Right lobe of liver (tissue), 6 donors: ENCODE measurements around the gene TNS3. TPM values are rescaled to one million over a fixed set of nuclear protein-coding genes. Genes with fewer than 3 reads are reported as not detected.

ENCODE experiments used
- ATAC-seq, 4 donors: fragments of 200-7000 bp; cut with Tn5 transposase; one replicate each; pipeline ENCODE4 v1.9.1; 2020; ENCODE audit warnings: mild to moderate bottlenecking in 4 of 4, moderate library complexity in 4 of 4
- DNase-seq, 3 donors: peaks; one replicate each; pipeline ENCODE4 v3.0.0-alpha.2; 2020
- H3K27ac ChIP-seq, 3 donors: fragments of 200-600 bp; one replicate each; pipeline ENCODE4 v1.8.0; 2022
- H3K27me3 ChIP-seq, 2 donors: fragments of 200-600 bp; one replicate each; pipeline ENCODE4 v1.8.0; 2022
- H3K36me3 ChIP-seq, 4 donors: fragments of 200-600 bp; sonication (generic) in 1 of 4; one replicate each; pipeline versions ENCODE4 v1.5.1 to v1.8.0; 2017 to 2022; ENCODE audit warnings: control low read depth in 1 of 4
- H3K4me1 ChIP-seq, 4 donors: fragments of 200-600 bp; sonication (generic) in 1 of 4; one replicate each; pipeline versions ENCODE4 v1.5.1 to v1.8.0; 2017 to 2022; ENCODE audit warnings: control low read depth in 1 of 4
- H3K4me3 ChIP-seq, 3 donors: fragments of 200-600 bp; one replicate each; pipeline ENCODE4 v1.8.0; 2022
- H3K9me3 ChIP-seq, 4 donors: fragments of 200-600 bp; sonication (generic) in 1 of 4; one replicate each; pipeline versions ENCODE4 v1.5.1 to v1.8.0; 2017 to 2022; ENCODE audit warnings: control low read depth in 1 of 4
- POLR2A ChIP-seq: fragments of 450-650 bp; IDR thresholded peaks from one replicate; pipeline ENCODE4 v1.6.1; 2017; ENCODE audit warnings: antibody characterized with exemption, mild to moderate bottlenecking
- WGBS: methylation state at CpG from one replicate; pipeline ENCODE4 v1.1.6; 2018; ENCODE audit warnings: low coverage, low lambda C conversion rate; ENCODE audit not compliant: insufficient coverage; ENCODE audit errors: missing lambda C conversion rate; 5-methylcytosine and 5-hydroxymethylcytosine counted together
- intact Hi-C, 2 donors: fragments of 100-400 bp; cut with DNase I; formaldehyde crosslinking; loops; one replicate each; pipeline versions ENCODE4 v1.11.2 to v1.14.1; 2022
- total RNA-seq, 6 experiments: library from RNA; depleted of rRNA in 2 of 6; stranded (reverse); fragments of >200 nt in 2 of 6; fragmentation: NEBNext Ultra II Directional in 3 of 6; extraction: Animal tissue kit (Norgen Biotek cat#: 25700) in 3 of 6; gene quantifications; one replicate each; pipeline versions ENCODE4 v1.1.0 to v1.2.4, GENCODE V29; 2016 to 2023
- TF ChIP-seq, protein P1 (sequence below), 4 donors: fragments of 200-600 bp in 3 of 4; fragments of 450-650 bp in 1 of 4; IDR thresholded peaks; one replicate each; pipeline versions ENCODE4 v1.5.1 to v1.8.0; 2016 to 2022; ENCODE audit warnings: antibody characterized with exemption in 4 of 4, mild to moderate bottlenecking in 2 of 4
- donor health status: DM: no; HTN: yes; CAD: no.
- donor health status: DM: no; HTN: no; CAD: no.
- donor health status: DM: no; HTN: no; CAD: no.
- donor health status: DM: no; HTN: yes; CAD: no.
- donor health status: DM: no; HTN: yes; CAD: no.

Gene TNS3
- total RNA-seq, 6 experiments from 2014 or later = 51.2 to 95.0 (median 58.4) TPM

DNA sequence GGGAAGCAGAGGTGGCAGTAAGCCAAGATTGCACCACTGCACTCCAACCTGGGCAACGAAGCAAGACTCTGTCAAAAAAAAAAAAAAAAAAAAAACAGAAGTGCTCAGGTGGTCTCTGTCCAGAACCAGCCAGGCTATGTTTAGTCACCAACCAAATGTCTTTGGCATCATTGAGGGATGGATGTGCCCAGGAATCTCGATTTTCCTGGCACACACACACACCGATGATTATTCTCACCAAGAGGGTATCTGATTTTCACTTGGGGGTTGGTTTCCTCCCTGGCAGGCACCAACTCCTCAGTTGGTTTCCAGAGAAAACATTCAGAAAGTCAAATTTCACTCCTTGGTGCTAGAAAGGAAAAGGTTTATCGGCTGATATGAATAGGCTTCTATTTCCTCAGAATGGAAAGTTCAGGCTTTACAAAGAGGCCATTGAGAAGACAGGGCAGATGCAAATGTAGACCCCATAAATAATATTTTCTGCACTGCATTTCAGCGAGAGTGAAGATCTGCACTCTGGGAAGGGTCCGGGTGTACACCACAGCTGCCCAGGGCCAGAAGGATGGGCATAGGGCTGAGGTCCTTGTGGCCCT lies 154.8 kb downstream of the TNS3 start:
- no peaks in the 10 kb centered on the region for H3K27me3 ChIP-seq
- peaks cover 0 to 3% (median 2%) of the 10 kb centered on the region in 4 donors for H3K4me1 ChIP-seq
- no peak overlapping the region for H3K27ac ChIP-seq
- intact Hi-C loops = no loop called here
- TF ChIP-seq, protein P1, sequence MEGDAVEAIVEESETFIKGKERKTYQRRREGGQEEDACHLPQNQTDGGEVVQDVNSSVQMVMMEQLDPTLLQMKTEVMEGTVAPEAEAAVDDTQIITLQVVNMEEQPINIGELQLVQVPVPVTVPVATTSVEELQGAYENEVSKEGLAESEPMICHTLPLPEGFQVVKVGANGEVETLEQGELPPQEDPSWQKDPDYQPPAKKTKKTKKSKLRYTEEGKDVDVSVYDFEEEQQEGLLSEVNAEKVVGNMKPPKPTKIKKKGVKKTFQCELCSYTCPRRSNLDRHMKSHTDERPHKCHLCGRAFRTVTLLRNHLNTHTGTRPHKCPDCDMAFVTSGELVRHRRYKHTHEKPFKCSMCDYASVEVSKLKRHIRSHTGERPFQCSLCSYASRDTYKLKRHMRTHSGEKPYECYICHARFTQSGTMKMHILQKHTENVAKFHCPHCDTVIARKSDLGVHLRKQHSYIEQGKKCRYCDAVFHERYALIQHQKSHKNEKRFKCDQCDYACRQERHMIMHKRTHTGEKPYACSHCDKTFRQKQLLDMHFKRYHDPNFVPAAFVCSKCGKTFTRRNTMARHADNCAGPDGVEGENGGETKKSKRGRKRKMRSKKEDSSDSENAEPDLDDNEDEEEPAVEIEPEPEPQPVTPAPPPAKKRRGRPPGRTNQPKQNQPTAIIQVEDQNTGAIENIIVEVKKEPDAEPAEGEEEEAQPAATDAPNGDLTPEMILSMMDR (IDR thresholded peaks at IDR 0.05) = no peak
- no peak for TF ChIP-seq POLR2A
- no peaks in the 10 kb centered on the region for H3K9me3 ChIP-seq
- no peak overlapping the region for H3K4me3 ChIP-seq
- H3K36me3 ChIP-seq = peaks cover 0 to 40% (median 14%) of the 10 kb centered on the region in 4 donors
- WGBS = 62% methylated on average over 6 of the region's 6 CpGs
- DNase-seq = no peak
- peak in 1 of 4 donors; percentile 13 for ATAC-seq

- Histone ChIP-seq H3K4me1 (peaks cover 0 to 3% (median under 1%) of the 10 kb centered on the region in 4 donors), H3K27ac (no peak overlapping the region), H3K9me3 (no peaks in the 10 kb centered on the region), H3K36me3 (peaks cover 2 to 51% (median 18%) of the 10 kb centered on the region in 4 donors), H3K4me3 (no peak overlapping the region), H3K27me3 (no peaks in the 10 kb centered on the region)
- ATAC-seq (no peak), DNase-seq (no peak)
- TF ChIP-seq, protein P1 (IDR thresholded peaks at IDR 0.05) = no peak
- TF ChIP-seq POLR2A = no peak
- intact Hi-C loops = no loop called here
- 100% methylated on average over 1 of the region's 4 CpGs for WGBS
These were observed 157.4 kb downstream of the TNS3 start for GRCh38 chr7:47424523-47424922.

GRCh38 chr7:47423196-47423595 lies 158.7 kb downstream of the TNS3 start:
- no peak overlapping the region for H3K27ac ChIP-seq
- no peak for DNase-seq
- H3K4me3 ChIP-seq = no peak overlapping the region
- H3K27me3 ChIP-seq = no peaks in the 10 kb centered on the region
- peaks cover 4 to 47% (median 17%) of the 10 kb centered on the region in 4 donors for H3K36me3 ChIP-seq
- WGBS = 57% methylated on average over 3 of the region's 3 CpGs
- intact Hi-C loops = no loop called here
- TF ChIP-seq POLR2A = no peak
- TF ChIP-seq, protein P1 (IDR thresholded peaks at IDR 0.05) = no peak
- H3K9me3 ChIP-seq = no peaks in the 10 kb centered on the region
- peak in 1 of 4 donors; percentile 9 for ATAC-seq
- H3K4me1 ChIP-seq = no peaks in the 10 kb centered on the region

DNA sequence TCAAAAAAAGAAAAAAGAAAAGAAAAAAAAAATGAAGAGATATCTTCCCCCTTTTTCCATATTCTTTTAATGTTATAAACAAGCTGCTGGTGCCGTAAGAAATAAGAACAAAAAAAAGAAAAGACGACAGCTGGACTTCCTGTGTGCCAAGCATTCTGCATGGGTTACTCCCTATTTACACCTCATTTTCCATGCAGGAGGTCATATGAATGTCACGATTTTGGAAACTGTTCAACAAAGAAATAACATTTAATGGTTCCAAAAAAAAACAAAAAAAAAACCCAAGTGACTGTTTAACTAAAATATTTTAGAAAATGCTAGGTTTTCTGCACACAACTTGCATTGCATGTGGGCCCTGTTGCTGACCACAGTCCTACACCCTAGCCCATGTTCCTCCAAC lies 159.3 kb downstream of the TNS3 start:
- 46% methylated on average over 3 of the region's 3 CpGs for WGBS
- no peaks in the 10 kb centered on the region for H3K9me3 ChIP-seq
- DNase-seq (no peak), ATAC-seq (no peak)
- no peak overlapping the region for H3K27ac ChIP-seq
- no peak overlapping the region for H3K4me3 ChIP-seq
- no peaks in the 10 kb centered on the region for H3K4me1 ChIP-seq
- intact Hi-C loops = no loop called here
- H3K36me3 ChIP-seq = peaks cover 4 to 41% (median 14%) of the 10 kb centered on the region in 4 donors
- no peaks in the 10 kb centered on the region for H3K27me3 ChIP-seq
- no peak for TF ChIP-seq POLR2A
- TF ChIP-seq, protein P1 (IDR thresholded peaks at IDR 0.05) = no peak
